Heart right ventricle (tissue), 16 donors: ENCODE results near the gene ZNF385D. TPM values are rescaled to one million over a fixed set of nuclear protein-coding genes. Genes with fewer than 3 reads are reported as not detected.

Experiments used
- ATAC-seq, 8 donors: fragments of 200-7000 bp; cut with Tn5 transposase; one replicate each; pipeline ENCODE4 v1.9.1; 2020; ENCODE audit warnings: mild to moderate bottlenecking in 8 of 8, moderate library complexity in 8 of 8, moderate number of reproducible peaks in 1 of 8
- DNase-seq, 2 donors: peaks; one replicate each; pipeline ENCODE4 v3.0.0-alpha.2; 2020
- H3K27ac ChIP-seq, 10 donors: fragments of 200-600 bp; sonication (generic) in 2 of 10; one replicate each; pipeline versions ENCODE4 v1.5.0 to v1.8.0; 2020 to 2022; ENCODE audit warnings: mild to moderate bottlenecking in 3 of 10
- H3K27me3 ChIP-seq, 7 donors: fragments of 200-600 bp; one replicate each; pipeline ENCODE4 v1.8.0; 2021 to 2022; ENCODE audit warnings: mild to moderate bottlenecking in 2 of 7
- H3K36me3 ChIP-seq, 9 donors: fragments of 200-600 bp; sonication (generic) in 1 of 9; one replicate each; pipeline versions ENCODE4 v1.5.0 to v1.8.0; 2020 to 2022; ENCODE audit warnings: mild to moderate bottlenecking in 2 of 9
- H3K4me1 ChIP-seq, 9 donors: fragments of 200-600 bp; sonication (generic) in 1 of 9; one replicate each; pipeline versions ENCODE4 v1.5.0 to v1.8.0; 2020 to 2022; ENCODE audit warnings: mild to moderate bottlenecking in 4 of 9
- H3K4me3 ChIP-seq, 10 donors: fragments of 200-600 bp; sonication (generic) in 2 of 10; one replicate each; pipeline versions ENCODE4 v1.5.0 to v1.8.0; 2020 to 2022; ENCODE audit warnings: mild to moderate bottlenecking in 7 of 10, moderate library complexity in 2 of 10
- H3K9me3 ChIP-seq, 11 donors: fragments of 200-600 bp in 10 of 11; sonication (generic) in 2 of 11; one replicate each; pipeline versions ENCODE4 v1.5.0 to v1.8.0; 2013 to 2022; ENCODE audit warnings: mild to moderate bottlenecking in 2 of 11, control low read depth in 1 of 11, moderate library complexity in 1 of 11
- CTCF ChIP-seq, 9 donors: fragments of 200-600 bp; sonication (generic) in 2 of 9; IDR thresholded peaks; one replicate each; pipeline versions ENCODE4 v1.5.0 to v1.8.0; 2021 to 2022; ENCODE audit warnings: antibody characterized with exemption in 9 of 9, mild to moderate bottlenecking in 5 of 9, moderate library complexity in 1 of 9
- WGBS, 2 donors: extraction: QIAGEN DNeasy Blood & Tissue Kit; methylation state at CpG; one replicate each; pipeline ENCODE4 v1.1.7; 2013; ENCODE audit warnings: inconsistent platforms in 1 of 2; 5-methylcytosine and 5-hydroxymethylcytosine counted together
- intact Hi-C, 10 donors: fragments of 100-400 bp; cut with DNase I; formaldehyde crosslinking; loops; one replicate each; pipeline versions ENCODE4 v1.11.1 to v1.14.2; 2022
- polyA plus RNA-seq, 2 donors: library from polyadenylated mRNA; stranded (reverse); fragments of 200-250 nt; gene quantifications; one replicate each; pipeline ENCODE4 v1.2.3, GENCODE V29; 2013
- total RNA-seq, 10 donors: library from RNA; stranded (reverse); fragmentation: NEBNext Ultra II Directional in 3 of 10; extraction: Animal tissue kit (Norgen Biotek cat#: 25700) in 3 of 10; gene quantifications; one replicate each; pipeline versions ENCODE4 v1.2.1 to v1.2.4, GENCODE V29; 2021 to 2023
- donor health status: Arrhythmogenic right ventricular cardiomyopathy.
- donor health status: ischemic (EF 13 %, LVEDD 7.1; RV severe dilation, severe dysfunction).
- donor health status: healthy with polysubstance abuse.
- donor health status: DM: no; HTN: yes; CAD: no.
- donor health status: DM: no; HTN: no; CAD: no.
- donor health status: ischemic (EF 25% LVEDD 6.9; RV normal size, moderate dysfunction).
- donor health status: ischemic (EF 25% LVEDD 5.7; RV mildly dilated, moderate dysfunction).
- donor health status: healthy.
- donor health status: DM: yes; HTN: yes; CAD: no.
- donor health status: Ischemic cardiomyopathy.
- donor health status: ischemic (EF 35%, LVEDD 5.7; RV mildly dilated, moderate dysfunction).
- donor health status: nonischemic (EF 11% LVEDD 7.7; RV severe dilation, severe dysfunction).
- donor health status: DM: yes; HTN: yes; CAD: no.
- donor health status: PGD.
- donor health status: ischemic (EF 29% LVEDD 5.4; RV normal size, mild dysfunction).
- donor health status: nonischemic (EF 23%, LVEDD 6.1; RV moderate dilation, normal function).

Gene ZNF385D
- total and polyA plus RNA-seq, 12 donors: 3.0 to 24.9 (median 7.2) TPM

GRCh38 chr3:21520106-21520963 lies 230.7 kb downstream of the ZNF385D start:
- ATAC-seq (no peak), DNase-seq (no peak)
- Histone ChIP-seq H3K4me1 (peaks cover 0 to 15% (median 0%) of the 10 kb centered on the region in 9 donors), H3K4me3 (no peak overlapping the region), H3K36me3 (no peaks in the 10 kb centered on the region), H3K9me3 (no peaks in the 10 kb centered on the region), H3K27ac (no peak overlapping the region), H3K27me3 (no peaks in the 10 kb centered on the region)
- 58 to 63% methylated on average over 4 of the region's 4 CpGs for WGBS, 2 donors
- intact Hi-C loops: no loop called here
- no peak for TF ChIP-seq CTCF (IDR thresholded peaks at IDR 0.05)

GRCh38 chr3:21517184-21517583 lies 233.8 kb downstream of the ZNF385D start:
- DNase-seq (no peak), ATAC-seq (no peak)
- peaks cover 0 to 4% (median 0%) of the 10 kb centered on the region in 9 donors for H3K4me1 ChIP-seq
- 79 to 81% methylated on average over 3 of the region's 3 CpGs for WGBS, 2 donors
- TF ChIP-seq CTCF (IDR thresholded peaks at IDR 0.05): no peak
- H3K27ac ChIP-seq: no peak overlapping the region
- no peak overlapping the region for H3K4me3 ChIP-seq
- no peaks in the 10 kb centered on the region for H3K36me3 ChIP-seq
- intact Hi-C loops: no loop called here
- H3K27me3 ChIP-seq: no peaks in the 10 kb centered on the region
- H3K9me3 ChIP-seq: no peaks in the 10 kb centered on the region

GRCh38 chr3:21515417-21515816 lies 235.6 kb downstream of the ZNF385D start:
- Histone ChIP-seq H3K9me3 (no peaks in the 10 kb centered on the region), H3K36me3 (peaks cover 0 to 3% (median 0%) of the 10 kb centered on the region in 9 donors), H3K27me3 (no peaks in the 10 kb centered on the region), H3K27ac (no peak overlapping the region), H3K4me1 (no peaks in the 10 kb centered on the region), H3K4me3 (no peak overlapping the region)
- WGBS, 2 donors: 97 to 100% methylated on average over 1 of the region's 1 CpG
- ATAC-seq (no peak), DNase-seq (no peak)
- intact Hi-C loops: no loop called here
- no peak for TF ChIP-seq CTCF (IDR thresholded peaks at IDR 0.05)

- Histone ChIP-seq H3K27me3 (no peaks in the 10 kb centered on the region), H3K9me3 (no peaks in the 10 kb centered on the region), H3K36me3 (peaks cover 0 to 17% (median 0%) of the 10 kb centered on the region in 9 donors), H3K4me1 (peaks cover 0 to 5% (median 0%) of the 10 kb centered on the region in 9 donors), H3K27ac (no peak overlapping the region), H3K4me3 (no peak overlapping the region)
- no peak for DNase-seq
- ATAC-seq: no peak
- intact Hi-C loops: no loop called here
- WGBS, 2 donors: 75 to 78% methylated on average over 5 of the region's 5 CpGs
- no peak for TF ChIP-seq CTCF (IDR thresholded peaks at IDR 0.05)
These were observed 241.1 kb downstream of the ZNF385D start for GRCh38 chr3:21509731-21510470.
